Caco-2 (cell line): ENCODE results near the gene TRIP13. TPM values are rescaled to one million over a fixed set of nuclear protein-coding genes. Genes with fewer than 3 reads are reported as not detected.

Experiments used
- BruUV-seq: library from RNA; stranded (reverse); fragments of 400-500 nt; replicated peaks from 2 replicates; lab custom pipeline; 2021; lab: Mats Ljungman, UMichigan
- CTCF ChIA-PET: fragments of 300-600 bp; sonication (Branson Sonifier 250); formaldehyde crosslinking; loops from one replicate; lab custom pipeline; 2022; ENCODE audit warnings: antibody characterized with exemption; lab: Charles Lee
- POLR2A ChIA-PET: fragments of 300-600 bp; sonication (Branson Sonifier 250); formaldehyde crosslinking; loops from one replicate; lab custom pipeline; 2022; ENCODE audit warnings: antibody characterized with exemption; lab: Charles Lee
- DNase-seq, 2 experiments: peaks; one replicate each; pipeline versions ENCODE4 v3.0.0 to v3.0.0-alpha.2; 2020 to 2022
- H3K27me3 ChIP-seq: replicated peaks from 2 replicates; pipeline ENCODE4 v1.6.0; 2011; ENCODE audit warnings: low read length; ENCODE audit not compliant: control insufficient read depth, insufficient read depth
- H3K36me3 ChIP-seq: 2 replicates; pipeline ENCODE4 v1.5.1; 2011; ENCODE audit warnings: low read length; ENCODE audit not compliant: control insufficient read depth, insufficient read depth
- H3K4me1 ChIP-seq: fragments of 250-450 bp; sonication (Bioruptor Pico); 2 replicates; pipeline ENCODE4 v1.5.1; 2020; ENCODE audit warnings: mild to moderate bottlenecking
- H3K4me3 ChIP-seq: 2 replicates; pipeline ENCODE4 v1.5.1; 2011; ENCODE audit warnings: low read depth, mild to moderate bottlenecking, control low read depth, low read length
- H3K9me3 ChIP-seq: fragments of 250-450 bp; sonication (Bioruptor Pico); 2 replicates; pipeline ENCODE4 v1.5.1; 2020; ENCODE audit warnings: mild to moderate bottlenecking, moderate library complexity
- H3K27ac Mint-ChIP-seq: one replicate; pipeline ENCODE4 v1.8.0; 2022; ENCODE audit warnings: mixed read lengths; ENCODE audit not compliant: unreplicated experiment
- H3K27me3 Mint-ChIP-seq: one replicate; pipeline ENCODE4 v1.8.0; 2022; ENCODE audit warnings: mixed read lengths; ENCODE audit not compliant: insufficient read depth, unreplicated experiment
- H3K36me3 Mint-ChIP-seq: one replicate; pipeline ENCODE4 v1.8.0; 2022; ENCODE audit warnings: mild to moderate bottlenecking, mixed read lengths; ENCODE audit not compliant: insufficient read depth, unreplicated experiment
- H3K4me1 Mint-ChIP-seq: one replicate; pipeline ENCODE4 v1.8.0; 2022; ENCODE audit warnings: low read depth, mixed read lengths; ENCODE audit not compliant: unreplicated experiment
- H3K4me3 Mint-ChIP-seq: one replicate; pipeline ENCODE4 v1.8.0; 2022; ENCODE audit warnings: mild to moderate bottlenecking, moderate library complexity, mixed read lengths; ENCODE audit not compliant: unreplicated experiment
- H3K9me3 Mint-ChIP-seq: one replicate; pipeline ENCODE4 v1.8.0; 2022; ENCODE audit warnings: mixed read lengths; ENCODE audit not compliant: unreplicated experiment
- CTCF ChIP-seq, 2 experiments: fragments of 200-600 bp in 1 of 2; IDR thresholded peaks; 1 replicate in 1 of 2; 2 replicates in 1 of 2; pipeline versions ENCODE4 v1.5.1 to v1.8.0; 2011 to 2022; ENCODE audit warnings: antibody characterized with exemption in 1 of 2, control low read depth in 1 of 2, inconsistent platforms in 1 of 2, low read depth in 1 of 2, low read length in 1 of 2, mild to moderate bottlenecking in 1 of 2, moderate library complexity in 1 of 2; ENCODE audit not compliant: insufficient read depth in 1 of 2, severe bottlenecking in 1 of 2, unreplicated experiment in 1 of 2
- intact Hi-C: fragments of 100-400 bp; cut with micrococcal nuclease; formaldehyde crosslinking; loops from one replicate; pipeline ENCODE4 v1.10.0; 2022; ENCODE audit not compliant: unreplicated experiment
- total RNA-seq: library from RNA; stranded (reverse); gene quantifications from 2 replicates; pipeline ENCODE4 v1.2.3, GENCODE V29; 2022

TRIP13 gene
- total RNA-seq, 1 experiment from 2014 or later, result 42.5 TPM

- TF ChIP-seq CTCF (IDR thresholded peaks at IDR 0.05; ENCODE audit: insufficient read depth in 1 of 2, low read depth in 1 of 2, low read length in 1 of 2, severe bottlenecking in 1 of 2, unreplicated experiment in 1 of 2), result no peak
- Histone ChIP-seq H3K27me3 (no peaks in the 10 kb centered on the region), H3K4me1 (no peaks in the 10 kb centered on the region), H3K4me3 (no peak overlapping the region), H3K9me3 (no peaks in the 10 kb centered on the region; the same call in 1 of the 2 replicates), H3K36me3 (no peaks in the 10 kb centered on the region; the same call in 1 of the 2 replicates)
- Mint-ChIP-seq H3K4me1 (peaks cover 8% of the 10 kb centered on the region), H3K27me3 (peaks cover 3% of the 10 kb centered on the region), H3K9me3 (peaks cover 10% of the 10 kb centered on the region), H3K27ac (no peak overlapping the region), H3K4me3 (no peak overlapping the region), H3K36me3 (no peaks in the 10 kb centered on the region)
- CTCF ChIA-PET, result interaction anchor here (0.6 to 1.4 kb wide), 3 partner anchors 25 to 226 kb away, joined by 3 to 5 read pairs (median 4); no protein-coding TSS in a partner anchor
- intact Hi-C loops, result no loop called here
- no peak for DNase-seq
- BruUV-seq, result no TSS peak
- POLR2A ChIA-PET, result no interaction called here
These were observed 56.0 kb downstream of the TRIP13 start for GRCh38 chr5:948472-949274.

- CTCF ChIA-PET, result interaction anchor here (0.6 to 1.4 kb wide), 2 partner anchors 26 to 191 kb away, joined by 3 to 4 read pairs; no protein-coding TSS in a partner anchor
- Histone ChIP-seq H3K36me3 (no peaks in the 10 kb centered on the region; the same call in 1 of the 2 replicates), H3K27me3 (no peaks in the 10 kb centered on the region), H3K9me3 (no peaks in the 10 kb centered on the region; the same call in 1 of the 2 replicates), H3K4me3 (no peak overlapping the region), H3K4me1 (no peaks in the 10 kb centered on the region)
- DNase-seq, result no peak
- intact Hi-C loops, result no loop called here
- no peak overlapping the region for H3K4me3 Mint-ChIP-seq
- peaks cover 10% of the 10 kb centered on the region for H3K9me3 Mint-ChIP-seq
- H3K4me1 Mint-ChIP-seq, result peaks cover 8% of the 10 kb centered on the region
- no peaks in the 10 kb centered on the region for H3K36me3 Mint-ChIP-seq
- no TSS peak for BruUV-seq
- H3K27ac Mint-ChIP-seq, result no peak overlapping the region
- POLR2A ChIA-PET, result no interaction called here
- H3K27me3 Mint-ChIP-seq, result peaks cover 3% of the 10 kb centered on the region
- TF ChIP-seq CTCF (IDR thresholded peaks at IDR 0.05; ENCODE audit: insufficient read depth in 1 of 2, low read depth in 1 of 2, low read length in 1 of 2, severe bottlenecking in 1 of 2, unreplicated experiment in 1 of 2), result no peak
These were observed 56.5 kb downstream of the TRIP13 start for GRCh38 chr5:949275-949543.

GRCh38 chr5:949815-950560 is 57.3 kb downstream of the TRIP13 start:
- no peaks in the 10 kb centered on the region for H3K27me3 ChIP-seq
- intact Hi-C loops, result no loop called here
- no peaks in the 10 kb centered on the region for H3K4me1 ChIP-seq
- Mint-ChIP-seq H3K4me3 (no peak overlapping the region), H3K27me3 (peaks cover 1% of the 10 kb centered on the region), H3K36me3 (no peaks in the 10 kb centered on the region), H3K9me3 (peaks cover 10% of the 10 kb centered on the region), H3K27ac (no peak overlapping the region), H3K4me1 (peaks cover 2% of the 10 kb centered on the region)
- no peaks in the 10 kb centered on the region; the same call in 1 of the 2 replicates for H3K36me3 ChIP-seq
- TF ChIP-seq CTCF (IDR thresholded peaks at IDR 0.05; ENCODE audit: insufficient read depth in 1 of 2, low read depth in 1 of 2, low read length in 1 of 2, severe bottlenecking in 1 of 2, unreplicated experiment in 1 of 2), result no peak
- POLR2A ChIA-PET, result no interaction called here
- CTCF ChIA-PET, result interaction anchor here (0.6 kb wide), 1 partner anchor 190 kb away, joined by 3 read pairs; no protein-coding TSS in a partner anchor
- DNase-seq, result no peak
- H3K4me3 ChIP-seq, result no peak overlapping the region
- no TSS peak for BruUV-seq
- no peaks in the 10 kb centered on the region; the same call in 1 of the 2 replicates for H3K9me3 ChIP-seq
